Astrocyte of the spinal cord (primary cell): ENCODE measurements around the gene DHX35.
"Not testable (repeated sequence)": the region's sequence is repeated elsewhere in the genome, so short reads cannot be mapped to it uniquely, and the experiment has no call there.

Source experiments
- DNase-seq: peaks from one replicate; pipeline ENCODE4 v3.0.0; 2011; ENCODE audit warnings: low read depth, low spot score
- H3K4me3 ChIP-seq: 2 replicates; pipeline ENCODE4 v1.5.1; 2011; ENCODE audit warnings: low read depth, mild to moderate bottlenecking, low read length, moderate library complexity
- CTCF ChIP-seq: IDR thresholded peaks from 2 replicates; pipeline ENCODE4 v1.5.1; 2012; ENCODE audit warnings: low read depth, mild to moderate bottlenecking, low read length, inconsistent platforms
- in situ Hi-C: cut with HindIII; loops from 2 replicates; pipeline ENCODE4 v1.10.0; 2017; ENCODE audit warnings: low sequenced_read_pairs

Gene DHX35

GRCh38 chr20:38995536-38996044 is 33.4 kb downstream of the DHX35 start:
- in situ Hi-C loops: no loop called here
- no peak for DNase-seq
- TF ChIP-seq CTCF: no peak
- H3K4me3 ChIP-seq: no peak overlapping the region

- DNase-seq, in situ Hi-C loops, H3K4me3 ChIP-seq: not testable (repeated sequence)
Measured at GRCh38 chr20:38996866-38997265, 34.7 kb downstream of the DHX35 start.

GRCh38 chr20:38997622-38998021 is 35.5 kb downstream of the DHX35 start:
- no peak for DNase-seq
- H3K4me3 ChIP-seq: no peak overlapping the region
- in situ Hi-C loops: no loop called here
- no peak for TF ChIP-seq CTCF

- no peak for TF ChIP-seq CTCF
- in situ Hi-C loops: no loop called here
- DNase-seq: no peak
- H3K4me3 ChIP-seq: no peak overlapping the region
Measured at GRCh38 chr20:38999217-38999616, 37.1 kb downstream of the DHX35 start.

GRCh38 chr20:38999965-39000910 is 38.1 kb downstream of the DHX35 start:
- in situ Hi-C loops: no loop called here
- no peak for TF ChIP-seq CTCF
- no peak overlapping the region for H3K4me3 ChIP-seq
- no peak for DNase-seq

GRCh38 chr20:39004508-39004907 is 42.4 kb downstream of the DHX35 start:
- in situ Hi-C loops: no loop called here
- DNase-seq: no peak

More at GRCh38 chr20:39004508-39004907, 42.4 kb downstream of the DHX35 start:
- no peak overlapping the region for H3K4me3 ChIP-seq
- no peak for TF ChIP-seq CTCF
